Fibroblast of lung (primary cell): ENCODE measurements around the gene PCDHGB4. TPM values are rescaled to one million over a fixed set of nuclear protein-coding genes. Genes with fewer than 3 reads are reported as not detected.
A peak's percentile ranks its signal among the peaks of the same experiment; 100 is the strongest.

Experiments
- DNase-seq, 2 donors: peaks; one replicate each; pipeline versions ENCODE4 v3.0.0 to v3.0.0-alpha.2; 2010; ENCODE audit warnings: low read depth in 2 of 2
- H2AFZ ChIP-seq: 2 replicates; pipeline ENCODE4 v1.5.1; 2012; ENCODE audit warnings: low read length, control low read depth, inconsistent platforms
- H3K27ac ChIP-seq: 2 replicates; pipeline ENCODE4 v1.5.1; 2011; ENCODE audit warnings: low read length, control low read depth; ENCODE audit not compliant: insufficient read depth
- H3K27me3 ChIP-seq: 2 replicates; pipeline ENCODE4 v1.5.1; 2011; ENCODE audit warnings: mild to moderate bottlenecking, low read length; ENCODE audit not compliant: control insufficient read depth, insufficient read depth
- H3K36me3 ChIP-seq: 2 replicates; pipeline ENCODE4 v1.5.1; 2011; ENCODE audit warnings: low read length; ENCODE audit not compliant: control insufficient read depth, insufficient read depth
- H3K4me1 ChIP-seq: 2 replicates; pipeline ENCODE4 v1.5.1; 2011; ENCODE audit warnings: low read length; ENCODE audit not compliant: control insufficient read depth, insufficient read depth; ENCODE audit errors: extremely low read depth
- H3K4me2 ChIP-seq: 2 replicates; pipeline ENCODE4 v1.5.1; 2011; ENCODE audit warnings: low read length, control low read depth; ENCODE audit not compliant: insufficient read depth; ENCODE audit errors: extremely low read depth
- H3K4me3 ChIP-seq, 4 experiments: fragments of 200-600 bp in 1 of 4; sonication (generic) in 1 of 4; replicated peaks in 1 of 4; 2 replicates each; pipeline ENCODE4 v1.5.1; 2011 to 2016; ENCODE audit warnings: low read length in 4 of 4, low read depth in 3 of 4, mild to moderate bottlenecking in 3 of 4, control low read depth in 2 of 4, inconsistent platforms in 1 of 4, mixed read lengths in 1 of 4; ENCODE audit not compliant: insufficient read depth in 1 of 4; ENCODE audit errors: control extremely low read depth in 1 of 4
- H3K79me2 ChIP-seq: 2 replicates; pipeline ENCODE4 v1.5.1; 2012; ENCODE audit warnings: mild to moderate bottlenecking, low read length, inconsistent platforms; ENCODE audit not compliant: control insufficient read depth, insufficient read depth
- H3K9ac ChIP-seq: 2 replicates; pipeline ENCODE4 v1.5.1; 2011; ENCODE audit warnings: mild to moderate bottlenecking, low read length, control low read depth; ENCODE audit not compliant: insufficient read depth
- H3K9me3 ChIP-seq: 2 replicates; pipeline ENCODE4 v1.5.1; 2012; ENCODE audit warnings: low read depth, low read length; ENCODE audit not compliant: control insufficient read depth, insufficient read depth
- H4K20me1 ChIP-seq: 2 replicates; pipeline ENCODE4 v1.5.1; 2011; ENCODE audit warnings: low read length; ENCODE audit not compliant: control insufficient read depth, insufficient read depth; ENCODE audit errors: extremely low read depth
- CTCF ChIP-seq, 2 donors: IDR thresholded peaks in 1 of 2; conservative IDR thresholded peaks in 1 of 2; 1 replicate in 1 of 2; 2 replicates in 1 of 2; pipeline ENCODE4 v1.5.1; 2011 to 2012; ENCODE audit warnings: low read length in 2 of 2, control low read depth in 1 of 2, inconsistent platforms in 1 of 2, low read depth in 1 of 2, mild to moderate bottlenecking in 1 of 2
- EZH2 ChIP-seq: IDR thresholded peaks from 2 replicates; pipeline ENCODE4 v1.5.1; 2012; ENCODE audit warnings: low read length, control low read depth, mild to moderate bottlenecking; ENCODE audit errors: missing control alignments
- polyA plus RNA-seq, 2 donors: library from polyadenylated mRNA; depleted of rRNA in 1 of 2; stranded (reverse) in 1 of 2; unstranded in 1 of 2; fragments of >200 nt; gene quantifications; 2 replicates each; pipeline ENCODE4 v1.2.1, GENCODE V29; 2011 to 2012; ENCODE audit warnings: missing spikeins in 1 of 2
- total RNA-seq: library from RNA; depleted of rRNA; stranded (reverse); fragments of >200 nt; gene quantifications from 2 replicates; pipeline ENCODE4 v1.2.1, GENCODE V29; 2014

PCDHGB4 gene
- total and polyA plus RNA-seq, 2 donors (not counting 1 experiment from before 2014, with no cell fraction given) = 13.3 to 18.3 TPM

DNA sequence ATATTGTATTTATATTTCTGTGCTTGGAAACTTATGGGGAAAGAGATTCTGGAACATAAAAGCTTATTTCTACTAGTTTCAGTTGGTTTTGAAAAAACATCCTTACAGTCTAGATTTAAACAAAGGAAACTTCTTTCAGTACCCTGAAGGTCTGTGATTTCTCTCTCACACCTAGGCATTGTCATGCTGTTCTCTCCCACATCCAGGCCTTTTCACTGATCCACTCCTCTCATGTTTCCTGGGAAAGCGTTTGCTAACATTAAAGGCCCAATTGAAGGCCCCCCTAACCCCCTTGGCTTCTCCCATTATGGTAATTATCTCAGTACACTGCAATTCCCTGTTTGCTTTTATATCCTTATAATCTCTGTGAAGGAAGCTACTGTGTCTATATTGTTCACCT, 44.7 kb upstream of the PCDHGB4 start:
- H3K4me1 ChIP-seq = no peaks in the 10 kb centered on the region
- H3K27me3 ChIP-seq = peaks cover 11% of the 10 kb centered on the region
- DNase-seq = no peak
- no peak overlapping the region for H3K27ac ChIP-seq
- H3K79me2 ChIP-seq = no peaks in the 10 kb centered on the region
- H4K20me1 ChIP-seq = no peaks in the 10 kb centered on the region
- TF ChIP-seq CTCF (conservative IDR thresholded peaks at IDR 0.05 in 1 of 2, IDR thresholded peaks at IDR 0.05 in 1 of 2; ENCODE audit: low read depth in 1 of 2, low read length in 2 of 2) (no peak), EZH2 (no peak)
- no peak overlapping the region for H3K9ac ChIP-seq
- no peak overlapping the region for H3K4me3 ChIP-seq
- H2AFZ ChIP-seq = no peak overlapping the region
- peaks cover 2% of the 10 kb centered on the region for H3K9me3 ChIP-seq
- H3K36me3 ChIP-seq = no peaks in the 10 kb centered on the region
- no peak overlapping the region for H3K4me2 ChIP-seq

GRCh38 chr5:141343242-141343952, 44.1 kb upstream of the PCDHGB4 start, which contains the start of gene PCDHGA3:
Gene PCDHGA3, plus strand, starts transcription at chr5:141343829. Its CDS starts 205 bp downstream, at chr5:141344034.
- Histone ChIP-seq H3K27me3 (peaks cover 11% of the 10 kb centered on the region), H3K4me3 (peak within 1 kb of the TSS in 2 of 4 experiments; percentile 44 to 54), H4K20me1 (no peaks in the 10 kb centered on the region), H3K36me3 (no peaks in the 10 kb centered on the region), H3K79me2 (no peaks in the 10 kb centered on the region), H3K9me3 (peaks cover 2% of the 10 kb centered on the region), H3K27ac (no peak within 1 kb of the TSS), H3K9ac (no peak within 1 kb of the TSS), H2AFZ (no peak within 1 kb of the TSS), H3K4me2 (no peak within 1 kb of the TSS), H3K4me1 (no peaks in the 10 kb centered on the region)
- no peak for TF ChIP-seq EZH2
- TF ChIP-seq CTCF (conservative IDR thresholded peaks at IDR 0.05 in 1 of 2, IDR thresholded peaks at IDR 0.05 in 1 of 2; ENCODE audit: low read depth in 1 of 2, low read length in 2 of 2) = peak; percentile 38 to 54
- DNase-seq = peak; percentile 65 to 73

DNA sequence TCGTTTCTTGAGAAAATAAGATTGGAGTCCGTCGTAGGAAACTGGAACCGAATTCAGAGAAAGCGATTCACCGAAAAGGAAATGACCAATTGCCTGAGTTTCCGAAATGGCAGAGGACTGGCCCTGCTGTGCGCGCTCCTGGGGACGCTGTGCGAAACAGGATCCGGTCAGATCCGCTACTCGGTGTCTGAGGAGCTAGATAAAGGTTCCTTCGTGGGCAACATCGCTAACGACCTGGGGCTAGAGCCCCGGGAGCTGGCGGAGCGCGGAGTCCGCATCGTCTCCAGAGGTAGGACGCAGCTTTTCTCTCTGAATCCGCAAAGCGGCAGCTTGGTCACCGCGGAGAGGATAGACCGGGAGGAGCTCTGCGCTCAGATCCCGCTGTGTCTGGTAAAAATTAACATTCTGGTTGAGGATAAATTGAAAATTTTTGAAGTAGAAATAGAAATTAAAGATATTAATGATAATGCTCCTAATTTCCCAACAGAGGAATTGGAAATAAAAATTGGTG, 43.5 kb upstream of the PCDHGB4 start:
- Histone ChIP-seq H3K79me2 (no peaks in the 10 kb centered on the region), H2AFZ (no peak overlapping the region), H3K9me3 (peaks cover 2% of the 10 kb centered on the region), H3K4me1 (no peaks in the 10 kb centered on the region), H4K20me1 (no peaks in the 10 kb centered on the region), H3K27me3 (peaks cover 11% of the 10 kb centered on the region), H3K9ac (no peak overlapping the region), H3K36me3 (no peaks in the 10 kb centered on the region), H3K4me2 (no peak overlapping the region), H3K4me3 (peak overlapping the region in 2 of 4 experiments; percentile 44 to 54), H3K27ac (no peak overlapping the region)
- TF ChIP-seq CTCF (conservative IDR thresholded peaks at IDR 0.05 in 1 of 2, IDR thresholded peaks at IDR 0.05 in 1 of 2; ENCODE audit: low read depth in 1 of 2, low read length in 2 of 2) (no peak), EZH2 (no peak)
- DNase-seq = no peak
